CD4-positive, alpha-beta T cell (primary cell): ENCODE results near the gene ENDOG. TPM values are rescaled to one million over a fixed set of nuclear protein-coding genes. Genes with fewer than 3 reads are reported as not detected.

ENCODE experiments used
- ATAC-seq: fragments of 200-7000 bp; cut with Tn5 transposase; one replicate; pipeline ENCODE4 v1.10.0; 2022; ENCODE audit warnings: mild to moderate bottlenecking; ENCODE audit not compliant: poor library complexity
- CTCF ChIA-PET: fragments of 350-600 bp; sonication (Branson Sonifier 250); formaldehyde crosslinking; loops from one replicate; lab custom pipeline; 2021; ENCODE audit warnings: antibody characterized with exemption, inconsistent platforms; lab: Charles Lee
- POLR2A ChIA-PET: fragments of 350-600 bp; sonication (Branson Sonifier 250); formaldehyde crosslinking; loops from one replicate; lab custom pipeline; 2021; ENCODE audit warnings: antibody characterized with exemption, inconsistent platforms; lab: Charles Lee
- DNase-seq, 14 experiments: peaks; one replicate each; pipeline ENCODE4 v3.0.0-alpha.2; 2013 to 2020; ENCODE audit warnings: mixed read lengths in 2 of 14
- H3K27ac ChIP-seq, 2 donors: one replicate each; pipeline versions ENCODE4 v1.5.1 to v1.7.0; 2013; ENCODE audit warnings: low read length in 2 of 2, low read depth in 1 of 2, mild to moderate bottlenecking in 1 of 2
- H3K27me3 ChIP-seq, 2 experiments: 1 replicate in 1 of 2; 2 replicates in 1 of 2; pipeline versions ENCODE4 v1.6.1 to v1.7.0; 2013; ENCODE audit warnings: low read length in 2 of 2, control low read depth in 1 of 2, mild to moderate bottlenecking in 1 of 2, moderate library complexity in 1 of 2; ENCODE audit not compliant: insufficient read depth in 2 of 2, control insufficient read depth in 1 of 2
- H3K36me3 ChIP-seq: one replicate; pipeline ENCODE4 v1.6.1; 2013; ENCODE audit warnings: low read length, control low read depth; ENCODE audit not compliant: insufficient read depth
- H3K4me1 ChIP-seq: one replicate; pipeline ENCODE4 v1.6.1; 2013; ENCODE audit warnings: low read length, control low read depth; ENCODE audit not compliant: insufficient read depth
- H3K4me3 ChIP-seq: one replicate; pipeline ENCODE4 v1.5.1; 2013; ENCODE audit warnings: mild to moderate bottlenecking, low read length, moderate library complexity
- H3K9me3 ChIP-seq, 2 experiments: 1 replicate in 1 of 2; 2 replicates in 1 of 2; pipeline versions ENCODE4 v1.6.1 to v1.7.0; 2013; ENCODE audit warnings: low read length in 2 of 2, mild to moderate bottlenecking in 2 of 2, control low read depth in 1 of 2, moderate library complexity in 1 of 2; ENCODE audit not compliant: control insufficient read depth in 1 of 2, insufficient read depth in 1 of 2
- H3K27ac Mint-ChIP-seq: one replicate; pipeline ENCODE4 v1.8.0; 2020; ENCODE audit warnings: mixed read lengths
- H3K27me3 Mint-ChIP-seq: one replicate; pipeline ENCODE4 v1.8.0; 2021; ENCODE audit warnings: mixed read lengths
- H3K36me3 Mint-ChIP-seq: one replicate; pipeline ENCODE4 v1.8.0; 2021; ENCODE audit warnings: low read depth, mixed read lengths
- H3K4me1 Mint-ChIP-seq: one replicate; pipeline ENCODE4 v1.8.0; 2021; ENCODE audit warnings: low read depth, mixed read lengths
- H3K4me3 Mint-ChIP-seq: one replicate; pipeline ENCODE4 v1.8.0; 2020; ENCODE audit warnings: mild to moderate bottlenecking, mixed read lengths
- H3K9me3 Mint-ChIP-seq: one replicate; pipeline ENCODE4 v1.8.0; 2020; ENCODE audit warnings: mixed read lengths
- CTCF ChIP-seq: fragments of 200-600 bp; IDR thresholded peaks from one replicate; pipeline ENCODE4 v1.8.0; 2022; ENCODE audit warnings: antibody characterized with exemption, mild to moderate bottlenecking
- intact Hi-C, 2 experiments: fragments of 100-400 bp; cut with DNase I in 1 of 2; cut with micrococcal nuclease in 1 of 2; formaldehyde crosslinking; loops; one replicate each; pipeline versions ENCODE4 v1.15.1 to v1.9.0; 2023 to 2025; cut with DNase I, micrococcal nuclease
- total RNA-seq, 174 experiments: library from RNA in 2 of 174; stranded (reverse) in 2 of 174; gene quantifications; one replicate each; pipeline ENCODE4 v1.2.3 and lab custom pipeline; 2021 to 2026

The ENDOG gene
- total RNA-seq, 2 experiments from 2014 or later: 3.2 to 3.7 TPM

- H3K9me3 Mint-ChIP-seq: no peaks in the 10 kb centered on the region
- H3K9me3 ChIP-seq: no peaks in the 10 kb centered on the region
- CTCF ChIA-PET: interaction anchor here (5.3 kb wide), 1 partner anchor 68 kb away, joined by 29 read pairs; no protein-coding TSS in a partner anchor
- H3K4me3 Mint-ChIP-seq: no peak overlapping the region
- H3K27me3 ChIP-seq: no peaks in the 10 kb centered on the region
- no peak overlapping the region for H3K27ac ChIP-seq
- no peaks in the 10 kb centered on the region for H3K36me3 Mint-ChIP-seq
- ATAC-seq (no peak), DNase-seq (no peak)
- intact Hi-C loops: no loop called here
- H3K27me3 Mint-ChIP-seq: no peaks in the 10 kb centered on the region
- no peak overlapping the region for H3K4me3 ChIP-seq
- peaks cover 5% of the 10 kb centered on the region for H3K4me1 ChIP-seq
- H3K4me1 Mint-ChIP-seq: peaks cover 4% of the 10 kb centered on the region
- H3K27ac Mint-ChIP-seq: no peak overlapping the region
- TF ChIP-seq CTCF: no peak
- POLR2A ChIA-PET: interaction anchor here (0.7 kb wide), 1 partner anchor 60 kb away, joined by 3 read pairs; the partner anchor contains the start of gene PHYHD1
- no peaks in the 10 kb centered on the region for H3K36me3 ChIP-seq
Measured at GRCh38 chr9:128860937-128861336, 42.6 kb downstream of the ENDOG start.

GRCh38 chr9:128861501-128861900 lies 43.2 kb downstream of the ENDOG start:
- Histone ChIP-seq H3K9me3 (no peaks in the 10 kb centered on the region), H3K4me1 (peaks cover 5% of the 10 kb centered on the region), H3K4me3 (no peak overlapping the region), H3K36me3 (no peaks in the 10 kb centered on the region), H3K27me3 (no peaks in the 10 kb centered on the region), H3K27ac (no peak overlapping the region)
- no peaks in the 10 kb centered on the region for H3K36me3 Mint-ChIP-seq
- H3K9me3 Mint-ChIP-seq: no peaks in the 10 kb centered on the region
- no peaks in the 10 kb centered on the region for H3K27me3 Mint-ChIP-seq
- CTCF ChIA-PET: interaction anchor here (1.3 to 5.3 kb wide), 2 partner anchors 20 to 67 kb away, joined by 5 to 29 read pairs; partner anchors contain the start of gene KYAT1
- ATAC-seq (no peak), DNase-seq (no peak)
- no peak overlapping the region for H3K27ac Mint-ChIP-seq
- no peak for TF ChIP-seq CTCF
- intact Hi-C loops: no loop called here
- peaks cover 4% of the 10 kb centered on the region for H3K4me1 Mint-ChIP-seq
- POLR2A ChIA-PET: interaction anchor here (0.7 kb wide), 1 partner anchor 60 kb away, joined by 3 read pairs; the partner anchor contains the start of gene PHYHD1
- H3K4me3 Mint-ChIP-seq: no peak overlapping the region

GRCh38 chr9:128862401-128862851 lies 44.1 kb downstream of the ENDOG start:
- Histone ChIP-seq H3K4me1 (peaks cover 5% of the 10 kb centered on the region), H3K36me3 (no peaks in the 10 kb centered on the region), H3K27ac (no peak overlapping the region), H3K4me3 (no peak overlapping the region), H3K27me3 (no peaks in the 10 kb centered on the region), H3K9me3 (no peaks in the 10 kb centered on the region)
- ATAC-seq (no peak), DNase-seq (no peak)
- intact Hi-C loops: loop anchor here in 1 of 2 experiments (2.0 kb wide), 2 partner anchors 20 to 40 kb away; partner anchors contain the start of gene LRRC8A
- Mint-ChIP-seq H3K4me3 (no peak overlapping the region), H3K27me3 (no peaks in the 10 kb centered on the region), H3K36me3 (no peaks in the 10 kb centered on the region), H3K4me1 (peaks cover 4% of the 10 kb centered on the region), H3K27ac (no peak overlapping the region), H3K9me3 (no peaks in the 10 kb centered on the region)
- TF ChIP-seq CTCF: no peak
- ChIA-PET POLR2A (no interaction called here), CTCF (interaction anchor here (1.3 to 5.3 kb wide), 2 partner anchors 19 to 66 kb away, joined by 5 to 29 read pairs; partner anchors contain the start of gene KYAT1)
